HPDE6-E6E7 (cell line): ENCODE results near the gene PWWP2B.
A peak's percentile ranks its signal among the peaks of the same experiment; 100 is the strongest.
"Not testable (repeated sequence)": the region's sequence is repeated elsewhere in the genome, so short reads cannot be mapped to it uniquely, and the experiment has no call there.

Experiments used
- DNase-seq: peaks from one replicate; pipeline ENCODE4 v3.0.0; 2011; ENCODE audit warnings: missing footprints; ENCODE audit errors: extremely low spot score

The PWWP2B gene

DNA sequence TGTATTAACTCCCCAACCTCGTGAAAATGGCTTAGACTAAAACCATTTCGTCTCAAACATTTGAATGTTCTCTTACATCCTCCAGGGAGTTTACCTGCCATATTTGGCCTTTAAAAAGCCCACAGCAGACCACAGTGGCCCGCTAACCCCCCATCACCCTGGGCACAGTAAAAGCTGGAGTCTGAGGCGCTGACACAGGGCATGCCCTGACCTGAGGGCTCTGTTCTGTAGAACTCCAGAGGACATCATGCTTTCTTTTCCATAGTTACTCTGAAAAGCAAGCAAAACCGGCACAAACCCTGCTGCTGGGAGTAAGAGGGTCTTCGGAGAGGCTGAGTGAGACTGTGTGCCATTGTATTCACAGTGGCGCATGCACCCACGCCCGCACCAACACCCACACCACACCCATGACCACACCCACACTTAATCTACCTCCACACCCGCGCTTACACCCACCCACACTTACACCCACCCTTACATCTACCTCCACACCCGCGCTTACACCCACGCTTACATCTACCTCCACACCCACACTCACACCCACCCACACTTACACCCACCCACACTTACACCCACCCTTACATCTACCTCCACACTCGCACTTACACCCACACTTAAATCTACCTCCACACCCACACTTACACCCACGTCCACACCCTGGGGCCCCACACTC is 32.9 kb upstream of the PWWP2B start:
- peak; percentile 80 for DNase-seq

DNA sequence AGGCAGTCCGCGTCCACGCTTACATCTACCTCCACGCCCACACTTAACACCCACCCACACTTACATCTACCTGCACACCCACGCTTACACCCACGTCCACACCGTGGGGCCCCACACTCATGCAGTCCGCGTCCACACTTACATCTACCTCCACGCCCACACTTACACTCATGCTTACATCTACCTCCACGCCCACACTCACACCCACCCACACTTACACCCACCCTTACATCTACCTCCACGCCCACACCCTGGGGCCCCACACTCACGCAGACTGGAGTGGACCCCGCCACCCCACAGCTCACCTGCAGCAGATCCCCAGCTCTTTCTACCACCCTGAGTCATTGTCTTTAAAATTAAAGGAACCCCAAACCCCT is 32.4 kb upstream of the PWWP2B start:
- no peak for DNase-seq

DNA sequence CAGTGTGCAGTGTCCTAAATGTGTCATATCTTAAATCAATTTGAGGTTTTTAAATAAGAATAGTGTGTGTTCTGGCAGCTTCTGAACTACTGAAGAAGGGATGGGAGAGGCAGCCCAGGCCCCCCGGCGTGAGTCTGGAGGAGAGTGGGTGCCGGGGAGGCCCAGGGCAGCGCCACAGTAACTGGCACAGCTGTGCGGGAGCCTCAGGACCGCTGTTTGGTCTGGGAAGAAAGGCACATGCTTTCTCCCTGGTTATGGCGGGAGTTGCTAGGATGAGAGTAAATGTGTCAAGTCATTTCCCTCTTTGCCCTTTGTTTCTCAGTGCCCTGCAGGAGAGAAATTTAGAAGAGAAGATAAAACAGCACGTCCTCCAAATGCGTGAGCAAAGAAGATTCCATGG is 31.9 kb upstream of the PWWP2B start:
- no peak for DNase-seq

DNA sequence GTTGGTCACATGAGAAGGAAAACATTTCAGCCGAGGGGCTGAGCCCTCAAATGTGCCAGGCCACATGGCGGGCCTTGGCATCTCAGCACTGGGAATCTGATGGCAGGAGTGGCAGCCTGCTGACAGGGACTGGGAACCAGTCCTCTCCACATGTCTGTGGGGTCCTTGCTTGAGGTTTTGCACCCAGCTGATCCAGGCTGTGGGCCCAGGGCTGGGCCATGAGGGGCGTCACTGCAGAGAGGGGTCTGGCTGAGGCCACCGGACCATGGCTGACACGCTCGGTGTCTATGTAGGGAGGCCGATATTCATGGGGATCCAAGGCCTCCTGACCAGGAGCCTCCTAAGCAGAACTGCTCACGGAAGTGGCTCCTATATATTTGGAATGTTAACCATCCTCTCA is 31.0 kb upstream of the PWWP2B start:
- no peak for DNase-seq

DNA sequence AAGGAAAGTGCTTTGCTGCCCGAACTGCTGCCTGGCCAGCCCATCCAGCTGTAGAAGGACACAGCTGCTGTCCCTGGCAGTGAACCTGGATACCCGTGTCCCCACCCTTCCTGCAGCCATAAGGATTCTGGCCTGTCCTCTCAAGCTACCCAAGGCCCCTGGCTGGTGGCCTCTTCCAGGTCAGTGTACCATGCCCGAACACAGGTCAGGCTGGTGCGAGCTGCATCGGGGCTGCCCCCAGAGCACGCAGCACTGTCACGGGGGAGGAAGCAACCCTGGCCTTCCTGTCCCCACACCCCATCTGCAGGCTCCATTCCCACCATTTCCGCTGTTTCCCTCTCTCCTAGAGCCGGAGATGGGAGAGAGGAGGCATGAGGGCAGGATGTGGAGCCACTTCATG is 30.5 kb upstream of the PWWP2B start:
- no peak for DNase-seq

DNA sequence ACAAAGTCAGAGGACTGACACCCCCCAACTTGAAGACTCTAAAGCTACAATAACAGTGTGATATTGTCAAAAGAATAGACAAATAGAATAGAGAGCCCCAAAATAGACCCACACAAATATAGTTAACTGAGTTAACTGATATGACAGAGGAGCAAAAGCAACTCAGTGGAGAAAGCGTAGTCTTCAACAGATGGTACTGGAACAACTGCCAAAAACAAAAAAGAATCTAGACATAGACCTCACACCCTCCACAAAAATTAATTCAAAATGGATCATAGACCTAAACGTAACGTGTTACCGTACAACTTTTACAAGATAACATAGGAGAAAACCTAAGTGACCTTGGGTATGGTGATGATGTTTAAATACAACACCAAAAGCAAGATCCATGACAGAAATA is 28.6 kb upstream of the PWWP2B start:
- no peak for DNase-seq

DNA sequence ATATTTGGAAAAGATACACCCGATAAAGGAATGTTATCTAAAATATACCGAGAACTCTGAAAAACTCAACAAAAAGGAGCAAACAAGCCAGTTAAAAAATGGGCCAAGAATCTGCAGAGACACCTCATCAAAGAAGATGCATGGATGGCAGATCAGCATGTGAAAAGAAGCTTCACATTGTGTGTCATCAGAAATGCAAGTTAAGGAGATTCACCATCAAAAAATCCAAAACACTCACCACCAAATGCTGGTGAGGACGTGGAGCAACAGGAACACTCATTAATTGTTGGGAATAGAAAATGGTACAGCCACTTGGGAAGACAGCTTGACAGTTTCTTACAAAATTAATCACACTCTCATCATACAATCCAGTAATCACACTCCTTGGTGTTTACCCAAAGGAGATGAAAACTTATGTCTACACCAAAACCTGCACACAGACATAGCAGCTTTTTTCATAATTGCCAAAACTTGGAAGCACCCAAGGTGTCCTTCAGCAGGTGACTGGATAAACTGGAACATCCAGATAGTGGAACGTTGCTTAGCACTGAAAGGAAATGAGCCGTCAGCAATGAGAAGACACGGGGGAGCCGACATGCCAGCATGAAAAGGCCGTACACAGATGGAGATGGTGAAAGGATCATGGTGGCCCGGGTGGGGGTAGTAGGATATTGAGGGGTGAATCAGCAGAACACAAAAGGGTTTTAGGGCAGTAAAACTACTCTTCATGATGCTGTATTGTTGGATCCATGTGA is 27.9 kb upstream of the PWWP2B start:
- DNase-seq = no peak

DNA sequence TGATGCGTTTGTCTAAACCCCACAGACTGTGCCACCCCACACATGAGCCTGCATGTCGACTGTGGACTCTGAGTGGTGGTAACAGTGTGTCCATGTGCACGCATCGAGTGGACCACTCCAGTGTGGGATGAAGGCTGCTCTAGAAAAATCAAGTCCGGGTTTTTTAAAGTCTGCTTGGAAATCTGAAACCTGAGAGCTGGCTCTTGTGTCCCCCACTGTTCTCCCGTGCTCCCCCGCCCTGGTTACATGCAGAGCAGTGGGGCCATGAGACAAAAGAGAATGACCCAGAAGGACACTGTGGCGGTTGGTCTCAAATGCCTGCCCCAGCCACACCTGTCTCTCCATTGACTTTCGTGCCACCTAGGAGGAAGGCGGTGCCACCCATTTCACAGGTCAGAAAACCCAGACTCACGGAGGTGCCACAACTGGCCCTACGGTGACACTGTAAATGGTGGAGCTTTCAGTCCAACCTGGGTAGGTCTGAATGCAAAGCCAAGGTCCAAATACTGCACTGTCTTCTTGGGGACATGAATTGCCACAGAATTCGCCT is 27.3 kb upstream of the PWWP2B start:
- no peak for DNase-seq

DNA sequence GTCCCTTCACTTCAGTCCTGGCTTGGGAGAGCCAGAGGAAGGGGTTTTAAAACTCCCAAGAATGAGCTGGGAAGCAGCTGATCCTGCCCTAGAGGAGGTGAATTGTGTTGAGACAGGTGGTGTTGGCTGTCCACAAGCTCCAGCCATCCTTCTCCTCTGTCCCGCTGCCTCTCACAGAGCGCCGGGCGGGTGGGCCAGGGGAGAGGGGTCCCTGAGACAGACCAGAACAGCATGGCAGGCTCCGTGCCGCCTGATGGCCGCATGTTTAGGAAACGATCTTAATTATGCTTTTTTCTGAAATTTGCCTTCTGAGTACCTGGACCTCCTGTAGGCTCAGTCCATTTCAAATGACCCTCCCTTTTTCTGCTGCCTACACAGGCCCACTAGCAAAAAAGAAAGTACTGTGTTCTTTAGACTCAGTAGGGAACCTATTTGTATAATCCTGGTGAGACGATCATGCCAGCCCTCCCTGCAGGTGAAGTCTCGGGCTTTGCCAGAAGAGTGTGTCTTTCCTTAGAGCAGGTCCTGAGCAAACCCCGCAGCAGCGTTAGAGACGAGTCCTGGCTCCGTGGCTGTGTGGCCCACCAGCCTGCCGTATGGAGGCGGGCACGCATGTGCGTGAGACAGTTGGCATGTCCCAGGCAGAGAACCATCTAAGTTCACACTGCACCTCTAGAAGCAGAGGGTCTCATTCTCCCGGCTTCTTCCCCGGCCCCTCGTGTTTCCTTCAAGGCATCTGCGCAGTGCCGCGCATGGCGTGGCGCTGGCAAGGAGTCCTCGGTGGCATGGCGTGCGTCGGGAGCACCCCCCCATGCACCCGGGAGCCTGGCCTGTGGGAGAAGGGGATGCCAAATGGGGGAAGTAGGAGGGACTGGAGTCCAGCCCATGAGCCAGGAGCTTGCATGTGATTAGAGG is 26.3 kb upstream of the PWWP2B start:
- DNase-seq = no peak

DNA sequence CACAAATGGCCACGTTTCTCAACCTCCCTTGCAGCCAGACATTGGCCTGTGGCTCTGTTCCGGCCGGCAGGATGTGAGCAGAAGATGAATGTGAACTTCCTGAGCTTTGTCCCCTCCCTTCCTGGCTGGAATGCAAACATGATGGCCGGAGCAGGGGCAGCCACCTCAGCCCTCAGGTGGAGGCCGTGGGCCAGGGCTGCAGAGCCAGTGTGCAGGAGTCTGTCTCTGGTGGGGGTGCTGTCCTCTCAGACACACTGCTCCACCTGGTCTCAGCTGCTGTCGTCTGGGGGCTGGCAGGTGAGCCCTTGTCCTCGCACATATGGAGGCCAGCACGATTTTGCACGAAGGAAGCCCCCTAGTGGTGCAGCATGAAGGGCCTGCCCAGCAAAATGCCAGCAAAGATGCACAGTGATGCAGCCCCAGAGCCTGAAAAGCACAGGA is 25.3 kb upstream of the PWWP2B start:
- no peak for DNase-seq

DNA sequence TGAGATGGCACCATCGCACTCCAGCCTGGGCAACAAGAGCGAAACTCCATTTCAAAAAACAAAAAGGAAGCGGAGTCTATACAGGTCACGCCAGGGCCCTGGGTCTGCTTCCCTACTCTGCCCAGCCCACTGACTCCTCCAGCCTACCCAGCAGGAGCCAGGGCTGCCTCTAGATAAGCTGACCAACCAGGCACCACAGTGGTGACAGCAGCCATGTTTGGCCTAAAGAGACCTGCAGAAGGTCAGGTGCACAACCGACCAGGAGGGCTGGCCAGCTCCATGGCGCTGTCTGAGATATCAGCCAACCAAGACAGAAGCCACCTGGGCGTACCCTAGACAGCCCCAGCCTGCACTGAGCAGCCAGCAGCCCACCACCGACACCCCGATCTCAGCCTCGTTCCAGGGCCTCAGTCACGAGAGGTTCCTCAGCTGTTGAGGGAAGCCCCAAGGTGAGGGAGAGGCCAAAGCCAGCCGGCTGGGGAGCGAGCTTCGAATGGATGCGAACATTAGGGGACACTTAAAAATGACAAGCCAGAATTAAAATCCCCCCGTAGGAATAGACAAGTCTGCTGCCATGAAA is 24.4 kb upstream of the PWWP2B start:
- no peak for DNase-seq

DNA sequence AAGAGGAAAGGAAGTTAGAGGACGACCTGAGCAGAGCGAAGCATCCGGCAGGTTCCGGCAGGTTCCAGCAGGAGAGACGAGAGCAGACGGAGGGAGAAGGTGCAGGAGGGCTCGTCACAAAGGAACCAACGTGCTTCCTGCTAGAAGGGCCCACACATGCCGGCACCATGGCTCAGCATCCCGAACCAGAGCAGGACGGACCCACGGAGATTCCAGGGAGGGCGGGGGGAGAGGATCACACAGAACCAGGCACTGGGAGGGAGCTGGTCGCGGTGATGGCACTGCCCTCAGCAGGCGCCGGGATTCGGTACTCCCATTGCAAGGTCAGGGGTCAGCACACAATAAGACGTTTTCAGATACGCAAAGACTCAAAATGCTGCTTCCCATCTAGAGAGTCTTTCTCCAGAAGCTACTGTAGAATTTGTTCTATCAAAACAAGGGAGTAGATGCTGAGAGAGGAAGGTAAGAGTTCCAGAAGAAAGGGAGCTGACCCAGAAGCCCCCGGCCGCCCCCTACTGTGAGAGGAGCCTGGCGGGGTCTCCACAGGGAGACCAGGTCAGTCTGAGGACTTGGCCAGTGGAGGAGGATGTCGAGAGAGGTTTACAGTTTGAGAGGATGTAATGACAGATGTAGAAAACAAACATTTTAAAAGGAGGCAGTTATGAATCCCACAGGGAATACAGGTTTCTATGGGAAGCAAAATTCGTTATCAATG is 23.6 kb upstream of the PWWP2B start:
- no peak for DNase-seq

DNA sequence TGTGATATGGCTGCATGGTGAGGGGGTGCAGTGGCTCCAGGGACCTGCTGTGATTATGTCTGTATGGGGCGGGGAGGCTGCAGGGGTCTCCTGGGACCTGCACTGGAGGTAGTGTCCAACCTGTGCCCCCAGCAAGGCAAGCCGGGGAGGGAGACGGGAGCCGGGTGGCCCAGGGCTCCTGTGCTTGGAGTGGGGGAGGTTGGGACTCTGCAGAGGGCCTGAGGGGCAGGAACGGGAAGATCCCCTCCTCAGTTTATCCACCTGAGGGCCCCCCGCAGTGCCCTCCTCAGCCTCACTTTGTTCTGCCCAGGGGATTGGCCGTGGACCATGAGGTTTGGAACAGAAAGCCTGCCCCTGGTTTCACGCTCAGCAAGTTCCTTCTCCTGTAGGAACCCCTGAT is 22.8 kb upstream of the PWWP2B start:
- DNase-seq = no peak

DNA sequence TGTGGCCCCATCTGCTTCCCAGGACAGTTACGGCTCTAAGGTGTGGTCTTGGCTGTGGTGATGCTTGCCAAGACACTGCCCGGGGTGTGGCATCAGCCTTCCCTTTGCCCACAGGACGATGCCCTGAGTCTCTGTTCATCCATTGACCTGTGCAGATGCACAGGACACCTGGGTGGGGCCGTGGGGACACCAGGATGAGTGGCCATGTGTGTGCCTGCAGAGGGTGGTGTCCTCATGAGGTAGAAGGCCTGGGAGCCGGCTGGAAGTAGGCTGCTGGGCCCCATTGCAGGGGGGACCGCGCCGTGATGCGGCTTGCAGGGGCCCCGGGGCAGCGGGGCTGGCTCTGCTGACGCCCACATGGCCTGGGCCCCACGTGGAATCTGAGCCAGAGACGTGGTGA is 22.4 kb upstream of the PWWP2B start:
- no peak for DNase-seq

DNA sequence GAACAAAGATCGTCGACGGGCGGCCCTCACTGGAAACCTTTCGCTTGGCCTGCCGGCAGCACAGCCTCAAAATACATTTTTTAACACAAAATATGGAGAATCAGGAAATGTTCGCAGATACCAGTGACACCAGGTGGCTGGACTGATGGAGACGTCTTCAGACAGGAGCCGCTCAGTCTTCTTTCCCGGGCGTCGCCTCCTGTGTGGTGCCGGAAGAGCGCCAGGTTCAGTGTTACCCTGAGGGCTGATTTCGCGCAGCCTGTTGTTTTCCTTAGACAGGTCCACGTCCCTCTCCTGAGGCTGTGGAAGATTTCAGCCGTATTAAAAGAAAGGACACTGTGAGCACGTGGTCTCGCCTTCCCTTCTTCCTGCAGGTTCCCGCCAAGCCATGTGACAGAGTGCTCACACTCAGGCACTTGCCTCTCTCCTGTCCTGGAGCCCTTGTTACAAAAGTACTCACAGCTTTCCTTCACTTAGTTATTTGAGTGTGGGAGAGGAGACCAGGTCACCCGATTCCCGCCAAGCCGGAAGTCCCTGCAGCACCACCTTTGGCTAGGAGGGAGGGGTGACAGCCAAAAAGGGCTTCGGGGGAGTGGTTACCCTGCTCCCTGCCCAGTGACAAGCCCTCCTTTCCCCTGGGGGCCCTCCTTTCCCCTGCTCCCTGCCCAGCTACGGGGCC is 21.7 kb upstream of the PWWP2B start:
- no peak for DNase-seq

DNA sequence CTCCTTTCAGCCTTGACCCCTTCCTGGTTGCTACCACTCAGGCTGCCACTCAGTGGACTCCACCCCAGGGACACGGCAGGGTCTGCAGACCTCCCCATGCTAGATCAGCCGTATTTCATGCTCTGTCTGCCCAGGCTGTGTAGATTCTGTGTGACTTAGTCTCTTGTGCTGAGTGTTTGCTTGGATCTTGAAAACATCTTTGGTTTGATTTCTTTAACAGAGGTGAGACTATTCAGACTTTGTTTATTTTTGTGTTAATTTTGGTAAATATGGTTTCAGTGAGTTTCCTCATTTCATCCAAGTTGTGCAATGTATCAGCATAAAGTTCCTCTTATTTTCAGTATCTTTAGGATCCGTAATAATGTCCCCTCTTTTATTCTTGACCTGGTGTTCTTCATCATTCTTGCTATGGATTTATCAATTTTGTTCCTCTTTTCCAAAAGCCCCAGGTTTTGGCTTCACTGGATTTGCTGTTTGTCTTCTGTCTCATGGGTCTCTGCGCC is 21.2 kb upstream of the PWWP2B start:
- DNase-seq = no peak

DNA sequence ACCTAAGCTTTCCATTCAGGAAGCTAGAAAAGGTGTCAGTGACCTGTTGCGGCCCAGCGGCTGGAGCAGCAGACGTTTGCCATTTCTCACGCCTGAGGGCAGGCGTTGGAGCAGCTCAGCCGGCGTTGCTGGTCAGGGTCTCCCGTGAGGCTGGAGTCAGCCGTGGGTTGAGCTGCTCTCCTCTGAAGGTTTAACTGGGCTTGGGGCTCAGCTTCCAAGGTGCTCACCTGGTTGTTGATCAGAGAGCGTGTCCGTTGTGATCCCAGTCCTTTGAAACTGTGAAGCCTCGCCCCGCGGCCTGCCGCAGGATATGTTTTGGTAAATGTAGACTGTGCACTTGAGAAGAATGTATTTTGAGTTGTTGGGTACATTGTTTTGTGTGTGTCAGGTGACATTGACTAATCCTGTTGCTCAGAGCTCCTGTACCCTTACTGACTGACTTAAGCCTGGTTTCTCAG is 20.6 kb upstream of the PWWP2B start:
- DNase-seq = no peak

DNA sequence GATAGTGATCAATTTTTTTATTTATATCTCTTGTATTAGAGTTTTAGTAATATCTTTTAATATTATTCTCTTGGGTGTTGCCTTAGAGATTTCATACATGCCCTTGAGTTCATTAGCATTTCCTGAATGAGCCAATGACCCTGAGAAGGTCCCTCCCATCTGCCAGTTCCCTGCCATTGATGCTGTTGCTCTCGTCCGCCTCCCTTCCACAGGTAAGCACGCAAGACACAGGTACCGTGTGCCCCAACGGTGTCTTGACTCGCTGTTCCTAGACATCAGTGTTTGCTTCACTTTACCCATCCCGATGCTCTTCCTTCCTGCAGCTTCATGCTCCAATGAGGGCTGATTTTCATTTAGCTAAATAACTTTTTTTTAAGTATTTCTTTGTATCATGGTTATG is 19.7 kb upstream of the PWWP2B start:
- DNase-seq = no peak

DNA sequence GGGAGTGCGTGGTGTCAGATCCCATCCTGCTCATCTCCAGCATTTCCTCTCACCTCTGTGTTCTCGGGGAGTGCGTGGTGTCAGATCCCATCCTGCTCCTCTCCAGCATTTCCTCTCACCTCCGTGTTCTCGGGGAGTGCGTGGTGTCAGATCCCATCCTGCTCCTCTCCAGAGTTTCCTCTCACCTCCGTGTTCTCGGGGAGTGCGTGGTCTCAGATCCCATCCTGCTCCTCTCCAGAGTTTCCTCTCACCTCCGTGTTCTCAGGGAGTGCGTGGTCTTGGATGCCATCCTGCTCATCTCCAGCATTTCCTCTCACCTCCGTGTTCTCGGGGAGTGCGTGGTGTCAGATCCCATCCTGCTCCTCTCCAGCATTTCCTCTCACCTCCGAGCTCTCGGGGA is 18.0 kb upstream of the PWWP2B start:
- not testable (repeated sequence) for DNase-seq

DNA sequence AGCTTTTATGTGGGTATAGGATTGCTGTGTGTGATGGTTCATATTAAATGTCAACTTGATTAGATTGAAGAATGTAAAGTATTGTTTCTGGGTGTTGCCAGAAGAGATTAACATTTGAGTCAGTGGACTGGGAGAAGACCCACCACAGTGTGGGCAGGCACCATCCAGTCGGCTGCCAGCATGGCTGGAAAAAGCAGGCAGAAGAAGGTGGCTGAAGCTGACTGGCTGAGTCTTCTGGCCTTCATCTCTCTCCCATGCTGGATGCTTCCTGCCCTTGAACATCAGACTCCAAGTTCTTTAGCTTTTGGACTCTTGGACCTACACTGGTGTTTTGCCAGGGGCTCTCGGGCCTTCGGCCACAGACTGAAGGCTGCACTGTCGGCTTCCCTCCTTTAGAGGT is 16.0 kb upstream of the PWWP2B start:
- DNase-seq = not testable (repeated sequence)
